ENCODE measurements around the gene EHD1.

Gene EHD1

DNA sequence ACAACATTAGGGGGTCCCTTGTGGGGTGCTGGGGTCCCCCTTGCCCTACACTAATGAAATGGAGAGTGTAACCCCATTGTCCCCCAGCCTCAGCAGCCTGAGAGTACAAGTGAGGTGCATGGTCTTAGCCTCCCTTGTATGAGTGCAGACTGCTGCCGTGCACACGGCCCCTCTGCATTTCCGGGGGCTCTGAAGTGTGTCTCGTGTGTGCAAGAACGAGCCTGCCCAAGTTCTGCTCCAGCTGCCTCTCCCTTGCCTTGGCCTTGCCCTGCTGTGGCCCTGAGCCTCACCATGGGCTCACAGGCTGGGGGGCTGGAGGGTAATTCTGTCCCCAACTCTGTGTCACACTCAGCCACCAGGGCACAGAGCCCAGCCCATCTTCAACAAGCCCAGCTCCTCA, 5.2 kb upstream of the EHD1 start:
- H3F3A ChIP-seq (ENCODE audit: insufficient read depth, low read length), result peaks cover 16% of the 10 kb centered on the region
- H3K27ac ChIP-seq (ENCODE audit: low read length), result no peak overlapping the region
- H3K4me1 ChIP-seq (ENCODE audit: low read length), result peaks cover 23% of the 10 kb centered on the region
- no peak overlapping the region for H3K9ac ChIP-seq (ENCODE audit: low read length)
- H3K27me3 ChIP-seq (replicated peaks; ENCODE audit: insufficient read depth, low read length), result peaks cover 46% of the 10 kb centered on the region
- H3K4me2 ChIP-seq (ENCODE audit: low read depth, low read length), result no peak overlapping the region
- no peaks in the 10 kb centered on the region for H3K79me2 ChIP-seq (ENCODE audit: low read length)
- TF ChIP-seq EZH2phosphoT487 (IDR thresholded peaks at IDR 0.05; ENCODE audit: low read length), result no peak
- TF ChIP-seq, protein P1, sequence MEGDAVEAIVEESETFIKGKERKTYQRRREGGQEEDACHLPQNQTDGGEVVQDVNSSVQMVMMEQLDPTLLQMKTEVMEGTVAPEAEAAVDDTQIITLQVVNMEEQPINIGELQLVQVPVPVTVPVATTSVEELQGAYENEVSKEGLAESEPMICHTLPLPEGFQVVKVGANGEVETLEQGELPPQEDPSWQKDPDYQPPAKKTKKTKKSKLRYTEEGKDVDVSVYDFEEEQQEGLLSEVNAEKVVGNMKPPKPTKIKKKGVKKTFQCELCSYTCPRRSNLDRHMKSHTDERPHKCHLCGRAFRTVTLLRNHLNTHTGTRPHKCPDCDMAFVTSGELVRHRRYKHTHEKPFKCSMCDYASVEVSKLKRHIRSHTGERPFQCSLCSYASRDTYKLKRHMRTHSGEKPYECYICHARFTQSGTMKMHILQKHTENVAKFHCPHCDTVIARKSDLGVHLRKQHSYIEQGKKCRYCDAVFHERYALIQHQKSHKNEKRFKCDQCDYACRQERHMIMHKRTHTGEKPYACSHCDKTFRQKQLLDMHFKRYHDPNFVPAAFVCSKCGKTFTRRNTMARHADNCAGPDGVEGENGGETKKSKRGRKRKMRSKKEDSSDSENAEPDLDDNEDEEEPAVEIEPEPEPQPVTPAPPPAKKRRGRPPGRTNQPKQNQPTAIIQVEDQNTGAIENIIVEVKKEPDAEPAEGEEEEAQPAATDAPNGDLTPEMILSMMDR (IDR thresholded peaks at IDR 0.05; ENCODE audit: low read length), result no peak
- no peak for DNase-seq
- H3K9me2 ChIP-seq (replicated peaks; ENCODE audit: insufficient read depth, low read length), result no peaks in the 10 kb centered on the region
- no peak overlapping the region for H2AFZ ChIP-seq (ENCODE audit: low read length)
- no peaks in the 10 kb centered on the region for H3K9me3 ChIP-seq (replicated peaks; ENCODE audit: insufficient read depth, low read length)
- no peaks in the 10 kb centered on the region for H3K36me3 ChIP-seq (replicated peaks; ENCODE audit: insufficient read depth, low read length)
- no peak overlapping the region for H3K4me3 ChIP-seq (ENCODE audit: low read length)
- H4K20me1 ChIP-seq (ENCODE audit: insufficient read depth, low read length), result no peaks in the 10 kb centered on the region

DNA sequence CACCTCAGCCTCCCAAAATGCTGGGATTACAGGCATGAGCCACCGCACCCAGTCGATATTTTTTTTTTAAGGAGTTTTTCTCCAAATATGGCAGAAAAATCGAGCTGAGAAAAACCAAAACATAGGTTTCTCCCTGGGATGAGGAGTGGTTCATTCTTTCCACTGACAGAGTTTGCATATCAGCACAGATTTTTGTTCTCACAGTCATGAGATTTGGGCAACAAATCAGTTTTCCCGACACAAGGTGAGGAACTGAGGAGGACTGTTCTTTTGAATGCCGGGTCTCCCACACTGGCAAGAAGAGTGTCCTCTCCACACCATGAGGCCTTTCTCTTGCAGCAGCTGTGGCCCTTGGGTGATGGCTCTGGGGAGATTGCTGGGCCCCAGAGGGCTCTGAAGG, 3.8 kb upstream of the EHD1 start:
- Histone ChIP-seq H3K9me3 (replicated peaks; ENCODE audit: insufficient read depth, low read length) (no peaks in the 10 kb centered on the region), H3K36me3 (replicated peaks; ENCODE audit: insufficient read depth, low read length) (no peaks in the 10 kb centered on the region), H3K4me3 (ENCODE audit: low read length) (no peak overlapping the region), H3K27me3 (replicated peaks; ENCODE audit: insufficient read depth, low read length) (peaks cover 46% of the 10 kb centered on the region), H3K4me1 (ENCODE audit: low read length) (peaks cover 23% of the 10 kb centered on the region), H4K20me1 (ENCODE audit: insufficient read depth, low read length) (no peaks in the 10 kb centered on the region), H3K9me2 (replicated peaks; ENCODE audit: insufficient read depth, low read length) (no peaks in the 10 kb centered on the region), H3F3A (ENCODE audit: insufficient read depth, low read length) (peaks cover 16% of the 10 kb centered on the region), H3K4me2 (ENCODE audit: low read depth, low read length) (no peak overlapping the region), H3K79me2 (ENCODE audit: low read length) (peaks cover 10% of the 10 kb centered on the region), H3K27ac (ENCODE audit: low read length) (no peak overlapping the region), H2AFZ (ENCODE audit: low read length) (no peak overlapping the region), H3K9ac (ENCODE audit: low read length) (no peak overlapping the region)
- TF ChIP-seq EZH2phosphoT487 (IDR thresholded peaks at IDR 0.05; ENCODE audit: low read length), result no peak
- no peak for TF ChIP-seq EZH2 (optimal IDR thresholded peaks at IDR 0.05; ENCODE audit: low read depth, low read length)
- TF ChIP-seq, protein P1 (IDR thresholded peaks at IDR 0.05; ENCODE audit: low read length), result no peak
- DNase-seq, result no peak

DNA sequence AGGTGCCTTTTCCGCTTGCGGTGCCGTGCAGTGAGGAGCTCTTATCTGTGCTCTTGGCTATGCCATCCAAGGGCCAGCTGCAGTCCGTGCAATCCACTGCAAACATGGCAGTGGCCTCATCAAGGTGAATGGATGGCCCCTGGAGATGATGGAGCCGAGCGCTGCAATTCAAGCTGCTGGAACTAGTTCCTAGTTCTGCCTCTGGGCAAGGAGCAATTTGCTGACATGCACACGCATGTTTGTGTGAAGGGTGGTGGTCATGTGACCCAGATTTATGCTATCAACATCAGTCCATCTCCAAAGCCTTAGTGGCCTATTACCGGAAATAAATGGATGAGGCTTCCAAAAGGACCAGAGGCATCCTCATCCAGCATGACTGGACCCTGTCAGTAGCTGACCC, 3.1 kb upstream of the EHD1 start:
- H3K36me3 ChIP-seq (replicated peaks; ENCODE audit: insufficient read depth, low read length), result no peaks in the 10 kb centered on the region
- peaks cover 16% of the 10 kb centered on the region for H3F3A ChIP-seq (ENCODE audit: insufficient read depth, low read length)
- H3K4me1 ChIP-seq (ENCODE audit: low read length), result peaks cover 30% of the 10 kb centered on the region
- no peaks in the 10 kb centered on the region for H3K9me2 ChIP-seq (replicated peaks; ENCODE audit: insufficient read depth, low read length)
- H2AFZ ChIP-seq (ENCODE audit: low read length), result no peak overlapping the region
- no peaks in the 10 kb centered on the region for H4K20me1 ChIP-seq (ENCODE audit: insufficient read depth, low read length)
- no peak overlapping the region for H3K4me3 ChIP-seq (ENCODE audit: low read length)
- H3K79me2 ChIP-seq (ENCODE audit: low read length), result peaks cover 17% of the 10 kb centered on the region
- TF ChIP-seq, protein P1 (IDR thresholded peaks at IDR 0.05; ENCODE audit: low read length), result no peak
- TF ChIP-seq EZH2 (optimal IDR thresholded peaks at IDR 0.05; ENCODE audit: low read depth, low read length), result no peak
- no peak for TF ChIP-seq EZH2phosphoT487 (IDR thresholded peaks at IDR 0.05; ENCODE audit: low read length)
- no peak overlapping the region for H3K9ac ChIP-seq (ENCODE audit: low read length)
- peaks cover 46% of the 10 kb centered on the region for H3K27me3 ChIP-seq (replicated peaks; ENCODE audit: insufficient read depth, low read length)
- H3K9me3 ChIP-seq (replicated peaks; ENCODE audit: insufficient read depth, low read length), result no peaks in the 10 kb centered on the region
- H3K27ac ChIP-seq (ENCODE audit: low read length), result no peak overlapping the region
- DNase-seq, result no peak
- no peak overlapping the region for H3K4me2 ChIP-seq (ENCODE audit: low read depth, low read length)

Measured in MM.1S (cell line).